ENCODE measurements around the gene AFAP1L2. TPM values are rescaled to one million over a fixed set of nuclear protein-coding genes. Genes with fewer than 3 reads are reported as not detected.

The AFAP1L2 gene
- total RNA-seq, 1 donor from 2014 or later: 29.5 TPM

DNA sequence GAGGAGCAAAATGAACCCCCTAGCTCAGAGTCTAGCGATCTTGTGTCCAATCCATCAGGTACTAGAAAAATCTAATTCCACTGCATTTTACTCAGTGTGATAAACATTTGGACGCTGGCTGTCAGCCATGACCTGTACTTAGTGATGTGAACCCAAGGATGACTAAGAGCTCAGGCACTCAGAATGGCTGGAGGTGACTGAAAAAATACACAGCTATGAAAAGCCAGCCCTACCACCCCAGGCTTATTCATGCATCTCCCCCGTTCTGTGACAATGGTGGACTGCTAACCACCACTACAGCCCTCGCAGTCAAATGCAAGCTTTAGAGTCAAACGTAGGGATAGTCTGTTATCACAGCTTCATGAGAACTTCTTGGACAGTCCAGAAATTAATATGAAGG is 14.9 kb downstream of the AFAP1L2 start:
- intact Hi-C loops (cut with DNase I): no loop called here
- H3K27ac ChIP-seq: no peak overlapping the region
- no peaks in the 10 kb centered on the region for H3K9me3 ChIP-seq
- DNase-seq (ENCODE audit: extremely low spot score in 2 of 2): no peak
- H3K4me1 ChIP-seq: peaks cover 51% of the 10 kb centered on the region
- H3K27me3 ChIP-seq: no peaks in the 10 kb centered on the region
- no peaks in the 10 kb centered on the region for H3K36me3 ChIP-seq
- TF ChIP-seq POLR2AphosphoS5 (IDR thresholded peaks at IDR 0.05; ENCODE audit: insufficient read depth in 1 of 2, low read depth in 1 of 2): no peak
- TF ChIP-seq, protein P1, sequence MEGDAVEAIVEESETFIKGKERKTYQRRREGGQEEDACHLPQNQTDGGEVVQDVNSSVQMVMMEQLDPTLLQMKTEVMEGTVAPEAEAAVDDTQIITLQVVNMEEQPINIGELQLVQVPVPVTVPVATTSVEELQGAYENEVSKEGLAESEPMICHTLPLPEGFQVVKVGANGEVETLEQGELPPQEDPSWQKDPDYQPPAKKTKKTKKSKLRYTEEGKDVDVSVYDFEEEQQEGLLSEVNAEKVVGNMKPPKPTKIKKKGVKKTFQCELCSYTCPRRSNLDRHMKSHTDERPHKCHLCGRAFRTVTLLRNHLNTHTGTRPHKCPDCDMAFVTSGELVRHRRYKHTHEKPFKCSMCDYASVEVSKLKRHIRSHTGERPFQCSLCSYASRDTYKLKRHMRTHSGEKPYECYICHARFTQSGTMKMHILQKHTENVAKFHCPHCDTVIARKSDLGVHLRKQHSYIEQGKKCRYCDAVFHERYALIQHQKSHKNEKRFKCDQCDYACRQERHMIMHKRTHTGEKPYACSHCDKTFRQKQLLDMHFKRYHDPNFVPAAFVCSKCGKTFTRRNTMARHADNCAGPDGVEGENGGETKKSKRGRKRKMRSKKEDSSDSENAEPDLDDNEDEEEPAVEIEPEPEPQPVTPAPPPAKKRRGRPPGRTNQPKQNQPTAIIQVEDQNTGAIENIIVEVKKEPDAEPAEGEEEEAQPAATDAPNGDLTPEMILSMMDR (IDR thresholded peaks at IDR 0.05): no peak
- no peak for TF ChIP-seq POLR2A (IDR thresholded peaks at IDR 0.05)
- H3K4me3 ChIP-seq: no peak overlapping the region

DNA sequence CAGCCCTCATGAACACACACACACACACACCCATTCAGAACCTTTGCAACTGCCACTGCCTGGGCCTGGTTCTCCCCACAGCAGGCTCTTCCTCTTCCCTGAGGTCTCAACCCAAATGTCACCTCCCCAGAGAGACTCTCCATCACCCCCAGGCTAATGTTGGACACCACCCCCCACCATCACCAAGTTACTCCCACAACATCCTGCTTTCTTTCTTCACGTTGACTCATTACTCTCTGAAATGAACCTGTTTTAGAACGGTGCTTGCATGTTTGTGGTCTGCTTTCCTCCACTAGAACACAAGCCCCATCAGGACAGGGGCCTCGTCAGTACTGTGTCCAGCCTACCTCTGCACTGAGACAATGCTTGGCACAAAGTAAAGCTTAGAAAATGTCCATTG is 16.0 kb downstream of the AFAP1L2 start:
- TF ChIP-seq POLR2A (IDR thresholded peaks at IDR 0.05) (no peak), POLR2AphosphoS5 (IDR thresholded peaks at IDR 0.05; ENCODE audit: insufficient read depth in 1 of 2, low read depth in 1 of 2) (no peak)
- TF ChIP-seq, protein P1 (IDR thresholded peaks at IDR 0.05): no peak
- intact Hi-C loops (cut with DNase I): no loop called here

DNA sequence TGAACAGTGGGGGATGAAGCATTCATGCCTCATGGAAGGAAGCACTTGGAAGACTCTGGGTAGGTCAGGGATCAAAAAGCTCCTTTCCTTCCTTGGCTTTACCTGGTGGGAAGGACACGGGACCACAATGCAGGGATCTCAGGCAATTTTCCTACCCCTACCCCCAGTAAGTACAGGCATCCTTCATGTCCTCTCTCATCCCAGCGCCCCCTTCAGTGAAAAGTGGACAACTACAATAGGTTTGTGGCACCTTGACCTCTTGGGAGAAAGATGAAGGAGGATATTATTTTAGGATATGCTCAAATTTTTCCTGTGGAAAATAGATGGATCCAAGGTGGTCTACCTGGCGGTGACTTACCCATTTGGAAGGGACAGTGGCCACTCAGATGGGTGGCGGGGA is 16.5 kb downstream of the AFAP1L2 start:
- peaks cover 34% of the 10 kb centered on the region for H3K4me1 ChIP-seq
- intact Hi-C loops (cut with DNase I): no loop called here
- no peaks in the 10 kb centered on the region for H3K27me3 ChIP-seq
- no peak overlapping the region for H3K4me3 ChIP-seq
- H3K27ac ChIP-seq: no peak overlapping the region
- H3K36me3 ChIP-seq: no peaks in the 10 kb centered on the region
- no peak for DNase-seq (ENCODE audit: extremely low spot score in 2 of 2)
- H3K9me3 ChIP-seq: no peaks in the 10 kb centered on the region
- TF ChIP-seq POLR2AphosphoS5 (IDR thresholded peaks at IDR 0.05; ENCODE audit: insufficient read depth in 1 of 2, low read depth in 1 of 2): no peak
- no peak for TF ChIP-seq POLR2A (IDR thresholded peaks at IDR 0.05)
- TF ChIP-seq, protein P1 (IDR thresholded peaks at IDR 0.05): no peak

More for the DNA sequence above, 16.0 kb downstream of the AFAP1L2 start:
- Histone ChIP-seq H3K27me3 (no peaks in the 10 kb centered on the region), H3K27ac (no peak overlapping the region), H3K4me3 (no peak overlapping the region), H3K4me1 (peaks cover 39% of the 10 kb centered on the region), H3K9me3 (no peaks in the 10 kb centered on the region), H3K36me3 (no peaks in the 10 kb centered on the region)
- DNase-seq (ENCODE audit: extremely low spot score in 2 of 2): no peak

DNA sequence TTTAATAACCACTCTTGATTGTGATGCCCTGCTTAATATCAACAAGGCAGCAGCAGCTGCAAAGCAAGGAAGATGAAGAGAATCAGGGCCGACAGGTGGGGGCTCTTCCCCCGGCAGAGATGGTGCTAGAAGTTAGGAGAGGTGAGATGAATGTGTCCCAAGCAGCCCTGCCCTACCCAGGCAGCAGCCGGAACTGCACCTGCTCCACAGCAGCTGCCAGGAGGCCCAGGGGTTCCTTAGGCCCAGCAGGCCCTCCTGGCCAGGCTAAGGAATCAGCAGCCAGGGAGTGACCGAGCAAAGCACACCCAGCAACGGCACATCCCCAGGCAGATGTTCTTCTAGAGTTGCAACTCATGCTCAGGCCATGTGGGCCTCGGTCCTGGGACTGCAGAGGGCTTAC is 17.9 kb downstream of the AFAP1L2 start:
- no peak overlapping the region for H3K4me3 ChIP-seq
- intact Hi-C loops (cut with DNase I): no loop called here
- peaks cover 21% of the 10 kb centered on the region for H3K4me1 ChIP-seq
- no peak for DNase-seq (ENCODE audit: extremely low spot score in 2 of 2)
- no peak overlapping the region for H3K27ac ChIP-seq
- TF ChIP-seq, protein P1 (IDR thresholded peaks at IDR 0.05): no peak
- TF ChIP-seq POLR2A (IDR thresholded peaks at IDR 0.05) (no peak), POLR2AphosphoS5 (IDR thresholded peaks at IDR 0.05; ENCODE audit: insufficient read depth in 1 of 2, low read depth in 1 of 2) (no peak)
- H3K9me3 ChIP-seq: no peaks in the 10 kb centered on the region
- H3K36me3 ChIP-seq: no peaks in the 10 kb centered on the region
- H3K27me3 ChIP-seq: no peaks in the 10 kb centered on the region

DNA sequence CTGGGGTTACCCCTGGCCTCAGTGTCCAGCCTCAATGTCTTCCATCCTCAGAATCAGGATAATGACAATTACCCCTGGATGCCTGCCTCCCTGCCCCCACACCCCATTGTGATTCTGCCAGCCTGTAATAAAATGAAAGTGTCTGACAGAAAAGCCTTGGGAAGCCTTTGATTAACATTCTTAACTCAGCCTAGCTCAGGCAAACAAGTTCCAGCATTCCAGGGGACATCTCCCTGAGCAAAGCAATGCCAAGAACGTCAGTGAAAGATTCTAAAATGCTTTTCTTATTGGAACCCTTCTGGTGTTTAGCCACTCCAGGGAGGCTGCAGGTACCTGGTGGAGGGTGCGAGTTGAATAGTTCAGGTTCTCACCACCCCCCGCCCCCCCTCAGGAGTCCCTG is 18.7 kb downstream of the AFAP1L2 start:
- no peaks in the 10 kb centered on the region for H3K36me3 ChIP-seq
- DNase-seq (ENCODE audit: extremely low spot score in 2 of 2): no peak
- no peak overlapping the region for H3K4me3 ChIP-seq
- no peak overlapping the region for H3K27ac ChIP-seq
- TF ChIP-seq POLR2AphosphoS5 (IDR thresholded peaks at IDR 0.05; ENCODE audit: insufficient read depth in 1 of 2, low read depth in 1 of 2): no peak
- no peak for TF ChIP-seq POLR2A (IDR thresholded peaks at IDR 0.05)
- TF ChIP-seq, protein P1 (IDR thresholded peaks at IDR 0.05): no peak
- intact Hi-C loops (cut with DNase I): no loop called here
- no peaks in the 10 kb centered on the region for H3K27me3 ChIP-seq
- peaks cover 18% of the 10 kb centered on the region for H3K4me1 ChIP-seq
- H3K9me3 ChIP-seq: no peaks in the 10 kb centered on the region

All from vagina (tissue), 2 donors.